Activated naive CD4-positive, alpha-beta T cell treated with Interleukin-2 at 50 U/mL for 16 hours (primary cell): ENCODE measurements around the gene PLD2.
"Not testable (repeated sequence)": the region's sequence is repeated elsewhere in the genome, so short reads cannot be mapped to it uniquely, and the experiment has no call there.

Experiments used
- DNase-seq: peaks from one replicate; pipeline ENCODE4 v3.0.0-alpha.2; 2020

PLD2 gene

GRCh38 chr17:4859816-4860625 lies 53.1 kb downstream of the PLD2 start:
- DNase-seq, result no peak

GRCh38 chr17:4860651-4861050 lies 53.7 kb downstream of the PLD2 start:
- DNase-seq, result no peak

- no peak for DNase-seq
Measured at GRCh38 chr17:4861052-4861451, 54.1 kb downstream of the PLD2 start.

GRCh38 chr17:4862720-4863119 lies 55.8 kb downstream of the PLD2 start:
- no peak for DNase-seq

- DNase-seq, result no peak
Measured at GRCh38 chr17:4863321-4863720, 56.4 kb downstream of the PLD2 start.

- DNase-seq, result not testable (repeated sequence)
Measured at GRCh38 chr17:4867535-4867934, 60.6 kb downstream of the PLD2 start.

GRCh38 chr17:4869058-4869998 lies 62.4 kb downstream of the PLD2 start:
- not testable (repeated sequence) for DNase-seq

- no peak for DNase-seq
Measured at GRCh38 chr17:4870855-4871254, 63.9 kb downstream of the PLD2 start.

GRCh38 chr17:4872786-4873185 lies 65.8 kb downstream of the PLD2 start:
- no peak for DNase-seq
